Hematopoietic multipotent progenitor cell treated with erythropoietin and hydrocortisone succinate and interleukin-3 and kit ligand, for 17 days (in vitro differentiated cells): ENCODE measurements around the gene MYO1F.
"Not testable (repeated sequence)": the region's sequence is repeated elsewhere in the genome, so short reads cannot be mapped to it uniquely, and the experiment has no call there.

Experiments used
- DNase-seq: peaks from one replicate; pipeline ENCODE4 v3.0.0-alpha.2; 2015; ENCODE audit warnings: low spot score

MYO1F gene

GRCh38 chr19:8515317-8515716, 61.9 kb downstream of the MYO1F start:
- DNase-seq, result no peak

GRCh38 chr19:8514505-8515009, 62.7 kb downstream of the MYO1F start:
- not testable (repeated sequence) for DNase-seq

GRCh38 chr19:8513687-8514504, 63.3 kb downstream of the MYO1F start, which contains the start of gene ZNF414:
Gene ZNF414, minus strand, starts transcription at chr19:8514167. Its CDS starts 121 bp downstream, at chr19:8514046.
- DNase-seq, result peak; percentile 96

GRCh38 chr19:8513036-8513686, 64.1 kb downstream of the MYO1F start:
- DNase-seq, result no peak

GRCh38 chr19:8512115-8512967, 64.9 kb downstream of the MYO1F start:
- DNase-seq, result peak; percentile 45

GRCh38 chr19:8511573-8512101, 65.6 kb downstream of the MYO1F start:
- DNase-seq, result no peak

GRCh38 chr19:8510589-8511115, 66.6 kb downstream of the MYO1F start:
- DNase-seq, result no peak

GRCh38 chr19:8506402-8506957, 70.8 kb downstream of the MYO1F start:
- no peak for DNase-seq

GRCh38 chr19:8505680-8506401, 71.4 kb downstream of the MYO1F start:
- DNase-seq, result peak; percentile 77

- DNase-seq, result no peak
These were observed 72.3 kb downstream of the MYO1F start for GRCh38 chr19:8504919-8505318.

GRCh38 chr19:8504171-8504570, 73.1 kb downstream of the MYO1F start:
- no peak for DNase-seq

- no peak for DNase-seq
These were observed 73.7 kb downstream of the MYO1F start for GRCh38 chr19:8503510-8503909.

- no peak for DNase-seq
These were observed 75.3 kb downstream of the MYO1F start for GRCh38 chr19:8501981-8502380.

- DNase-seq, result no peak
These were observed 75.7 kb downstream of the MYO1F start for GRCh38 chr19:8501516-8501915.

- DNase-seq, result no peak
These were observed 77.1 kb downstream of the MYO1F start for GRCh38 chr19:8500158-8500557.

GRCh38 chr19:8499048-8499833, 78.0 kb downstream of the MYO1F start:
- DNase-seq, result no peak

GRCh38 chr19:8498295-8498694, 78.9 kb downstream of the MYO1F start:
- DNase-seq, result no peak

GRCh38 chr19:8494158-8494557, 83.1 kb downstream of the MYO1F start:
- DNase-seq, result no peak

GRCh38 chr19:8491574-8491973, 85.7 kb downstream of the MYO1F start:
- no peak for DNase-seq

- DNase-seq, result no peak
These were observed 86.4 kb downstream of the MYO1F start for GRCh38 chr19:8490873-8491272.
